Measurements from ENCODE around the gene ASTN2. TPM values are rescaled to one million over a fixed set of nuclear protein-coding genes. Genes with fewer than 3 reads are reported as not detected.

Gene ASTN2
- total RNA-seq, 1 donor, result 5.6 TPM

DNA sequence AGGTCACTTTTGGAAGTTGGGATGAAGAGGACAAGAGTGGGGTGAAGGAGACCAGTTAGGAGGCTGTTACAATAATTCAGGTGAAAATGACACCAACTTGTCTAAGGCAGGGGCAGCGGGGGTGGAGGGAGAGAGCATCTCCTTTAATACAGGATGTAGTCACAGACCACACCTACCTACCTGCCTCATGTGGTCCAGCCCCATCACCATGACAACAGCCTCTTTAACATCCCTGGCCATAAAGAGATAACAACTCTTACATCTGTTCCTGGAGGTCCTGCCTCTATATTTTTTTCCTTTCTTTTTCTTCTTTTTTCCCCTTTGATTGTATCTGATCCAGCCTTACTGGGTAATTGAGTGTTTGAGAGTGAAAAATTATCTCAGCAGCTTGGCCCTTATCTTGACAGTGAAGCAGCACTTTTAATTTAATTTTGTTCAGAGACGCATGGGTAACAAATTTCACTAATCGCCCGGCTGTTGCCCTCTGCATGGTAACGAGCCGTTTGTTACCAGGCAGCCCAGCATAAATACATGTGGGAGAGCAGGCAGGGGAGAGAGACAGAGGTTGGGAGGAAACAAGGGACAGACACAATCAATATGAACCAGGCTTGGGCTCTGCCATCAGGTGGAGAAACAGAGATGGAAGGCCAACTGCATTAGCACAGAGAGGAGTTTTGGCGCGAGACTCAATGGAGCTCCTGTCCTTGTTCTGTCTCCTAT, 338.1 kb downstream of the ASTN2 start:
- TF ChIP-seq, protein P1, sequence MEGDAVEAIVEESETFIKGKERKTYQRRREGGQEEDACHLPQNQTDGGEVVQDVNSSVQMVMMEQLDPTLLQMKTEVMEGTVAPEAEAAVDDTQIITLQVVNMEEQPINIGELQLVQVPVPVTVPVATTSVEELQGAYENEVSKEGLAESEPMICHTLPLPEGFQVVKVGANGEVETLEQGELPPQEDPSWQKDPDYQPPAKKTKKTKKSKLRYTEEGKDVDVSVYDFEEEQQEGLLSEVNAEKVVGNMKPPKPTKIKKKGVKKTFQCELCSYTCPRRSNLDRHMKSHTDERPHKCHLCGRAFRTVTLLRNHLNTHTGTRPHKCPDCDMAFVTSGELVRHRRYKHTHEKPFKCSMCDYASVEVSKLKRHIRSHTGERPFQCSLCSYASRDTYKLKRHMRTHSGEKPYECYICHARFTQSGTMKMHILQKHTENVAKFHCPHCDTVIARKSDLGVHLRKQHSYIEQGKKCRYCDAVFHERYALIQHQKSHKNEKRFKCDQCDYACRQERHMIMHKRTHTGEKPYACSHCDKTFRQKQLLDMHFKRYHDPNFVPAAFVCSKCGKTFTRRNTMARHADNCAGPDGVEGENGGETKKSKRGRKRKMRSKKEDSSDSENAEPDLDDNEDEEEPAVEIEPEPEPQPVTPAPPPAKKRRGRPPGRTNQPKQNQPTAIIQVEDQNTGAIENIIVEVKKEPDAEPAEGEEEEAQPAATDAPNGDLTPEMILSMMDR (IDR thresholded peaks at IDR 0.05; ENCODE audit: insufficient read depth, low read length), result no peak
- no peak for DNase-seq (ENCODE audit: low read depth)
- H3K4me3 ChIP-seq (ENCODE audit: low read depth, low read length), result no peak overlapping the region

DNA sequence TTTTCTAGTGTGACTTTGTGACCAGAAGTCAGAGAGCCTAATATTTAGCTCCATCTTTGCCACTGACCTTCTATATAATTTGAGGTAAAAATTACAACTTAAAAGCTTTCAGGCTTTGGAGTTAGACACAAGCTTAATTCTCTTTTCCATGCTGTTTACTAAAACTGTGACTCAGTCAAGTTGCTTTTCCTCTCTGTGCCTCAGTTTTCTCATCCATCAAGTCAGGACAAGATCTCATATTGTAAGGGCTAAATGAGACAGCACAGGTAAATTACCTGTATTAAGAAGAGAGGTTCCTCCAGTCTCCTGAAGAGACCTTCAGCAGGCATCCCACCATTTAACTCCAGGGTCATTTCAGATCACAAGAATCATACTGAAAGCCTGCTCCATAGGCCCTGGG, 339.2 kb downstream of the ASTN2 start:
- no peak for DNase-seq (ENCODE audit: low read depth)
- TF ChIP-seq, protein P1 (IDR thresholded peaks at IDR 0.05; ENCODE audit: insufficient read depth, low read length), result no peak
- no peak overlapping the region for H3K4me3 ChIP-seq (ENCODE audit: low read depth, low read length)

DNA sequence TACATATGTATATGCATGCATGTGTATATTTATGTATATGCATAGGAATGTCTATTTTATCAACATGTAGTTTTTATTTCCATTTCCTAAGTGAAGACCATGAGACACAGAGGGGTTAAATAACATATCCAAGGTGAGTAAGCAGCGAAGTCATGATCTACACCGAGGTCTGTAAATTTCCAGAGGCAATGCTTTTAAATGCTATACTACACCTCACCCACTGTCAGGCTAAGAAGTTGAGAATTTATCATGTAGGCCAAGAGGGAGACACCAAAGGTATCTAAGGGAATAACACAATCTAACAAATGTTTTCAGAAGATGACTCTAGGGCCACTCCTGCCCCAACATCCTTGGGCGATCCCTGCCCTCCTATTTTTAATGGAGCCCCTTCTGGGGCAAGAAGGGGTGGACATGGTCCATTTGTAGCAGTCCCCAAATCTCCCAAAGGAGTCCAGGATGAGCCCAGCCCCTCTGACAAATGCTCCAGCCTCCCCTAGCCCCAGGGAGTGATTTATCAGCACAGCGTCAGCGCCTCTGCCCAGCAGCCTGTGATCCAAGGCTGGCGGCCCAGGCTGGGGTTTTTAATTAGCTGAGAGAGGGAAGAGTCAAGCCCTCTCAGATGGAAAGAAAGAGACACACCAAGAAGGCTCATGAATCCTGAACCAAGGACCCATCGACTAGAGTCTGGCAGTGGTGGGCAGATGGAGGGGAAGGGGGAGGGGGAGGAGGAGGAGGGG, 339.9 kb downstream of the ASTN2 start:
- no peak for DNase-seq (ENCODE audit: low read depth)
- no peak overlapping the region for H3K4me3 ChIP-seq (ENCODE audit: low read depth, low read length)
- TF ChIP-seq, protein P1 (IDR thresholded peaks at IDR 0.05; ENCODE audit: insufficient read depth, low read length), result no peak

DNA sequence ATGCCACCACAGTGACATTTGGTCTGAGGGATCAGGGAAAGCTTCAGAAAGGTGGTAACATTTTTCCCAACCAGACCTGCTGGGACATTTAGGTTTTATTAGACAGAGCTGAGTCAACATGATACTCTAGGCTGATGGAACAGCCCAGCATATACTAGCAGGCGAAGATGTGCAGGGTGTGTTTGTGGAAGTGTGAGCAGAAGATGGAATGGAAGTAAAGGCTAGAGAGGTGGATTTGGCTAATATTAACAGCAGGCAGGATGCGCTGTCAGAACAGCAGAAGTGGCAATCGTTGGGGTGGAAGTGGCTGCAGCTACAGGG, 340.6 kb downstream of the ASTN2 start:
- H3K4me3 ChIP-seq (ENCODE audit: low read depth, low read length), result no peak overlapping the region
- no peak for DNase-seq (ENCODE audit: low read depth)
- TF ChIP-seq, protein P1 (IDR thresholded peaks at IDR 0.05; ENCODE audit: insufficient read depth, low read length), result no peak

DNA sequence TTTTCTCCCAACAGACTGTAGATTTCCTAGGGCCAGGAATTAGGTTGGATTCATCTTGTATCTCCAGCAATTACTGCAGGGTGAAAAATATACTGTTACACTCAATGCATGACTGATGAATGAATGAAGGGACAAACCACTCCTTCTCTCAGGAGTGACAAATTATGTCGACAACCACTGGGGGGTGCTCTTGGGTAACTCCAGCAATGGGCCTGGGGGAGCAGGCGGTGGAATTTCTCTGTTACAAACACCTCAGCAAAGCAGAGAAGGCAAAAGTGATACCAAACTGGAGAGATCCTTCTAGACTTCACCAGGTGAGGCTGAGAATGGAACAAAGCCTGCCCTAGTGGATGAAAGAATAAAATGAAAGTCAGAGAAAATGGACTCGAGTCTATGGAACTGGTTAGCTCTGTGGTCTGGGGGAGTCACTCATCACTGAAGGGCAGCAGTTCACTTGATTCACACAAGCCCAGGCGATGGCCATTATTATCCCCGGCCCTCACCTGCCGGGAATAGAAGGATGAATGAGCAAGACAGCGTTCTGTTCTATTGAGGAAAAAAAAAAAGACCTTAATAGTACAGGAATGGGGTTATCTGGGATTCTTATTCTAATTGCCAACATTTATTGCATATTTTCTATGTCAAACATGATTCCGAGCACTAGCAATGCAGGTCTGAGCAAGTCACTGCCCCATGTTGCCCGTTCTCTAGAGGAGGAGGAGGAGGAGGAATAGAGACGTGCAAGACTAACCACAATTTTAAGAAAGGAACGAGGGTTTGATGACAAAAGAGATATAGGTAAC, 341.1 kb downstream of the ASTN2 start:
- TF ChIP-seq, protein P1 (IDR thresholded peaks at IDR 0.05; ENCODE audit: insufficient read depth, low read length), result no peak
- DNase-seq (ENCODE audit: low read depth), result no peak
- no peak overlapping the region for H3K4me3 ChIP-seq (ENCODE audit: low read depth, low read length)

DNA sequence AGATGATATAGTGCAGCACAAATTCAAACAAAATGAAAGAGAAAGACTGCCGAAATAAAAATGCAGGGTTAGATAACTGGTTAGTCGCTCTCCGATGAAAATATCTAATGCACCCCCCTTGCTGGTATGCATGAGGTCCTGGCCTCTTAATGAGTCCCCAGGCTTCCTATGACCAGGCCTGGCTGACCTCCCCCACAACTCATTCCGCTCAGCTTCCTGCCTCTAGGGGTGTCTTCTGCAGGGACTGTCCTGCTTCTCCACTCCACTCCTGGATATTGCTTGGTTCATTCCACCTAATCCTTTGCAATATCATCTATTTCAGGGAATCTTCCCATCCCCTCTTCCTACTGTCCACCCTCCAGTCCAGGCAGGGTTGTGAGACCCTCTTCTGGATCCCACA, 341.8 kb downstream of the ASTN2 start:
- TF ChIP-seq, protein P1 (IDR thresholded peaks at IDR 0.05; ENCODE audit: insufficient read depth, low read length), result no peak

More for the DNA sequence above, 341.8 kb downstream of the ASTN2 start:
- H3K4me3 ChIP-seq (ENCODE audit: low read depth, low read length), result no peak overlapping the region
- no peak for DNase-seq (ENCODE audit: low read depth)

Measured in fibroblast of the aortic adventitia (primary cell).